Measurements from ENCODE around the gene SORCS3.

The SORCS3 gene

DNA sequence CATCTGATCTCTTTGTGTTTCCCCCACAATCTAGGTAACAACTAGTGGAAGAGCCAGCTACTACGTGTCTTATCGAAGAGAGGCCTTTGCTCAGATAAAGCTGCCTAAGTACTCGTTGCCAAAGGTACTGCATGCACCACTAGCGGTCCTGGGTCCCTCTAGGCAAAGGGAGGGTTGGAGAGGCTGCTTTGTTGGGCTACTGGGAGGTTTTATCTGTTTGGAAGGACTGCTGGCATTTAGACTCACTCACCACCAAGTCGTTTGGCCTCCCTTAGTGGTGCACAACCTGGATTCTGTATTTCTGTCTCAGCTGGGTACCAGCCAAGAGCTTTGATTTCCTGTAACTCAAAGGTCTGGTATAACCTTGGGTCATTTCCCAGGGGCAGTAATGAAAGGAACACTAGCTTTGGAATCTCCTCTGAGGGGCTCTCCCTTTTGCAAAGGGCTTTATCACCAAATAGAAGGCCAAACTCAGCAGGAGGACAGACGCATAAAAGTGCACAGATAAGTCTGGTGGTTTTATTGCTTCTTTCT is 498.3 kb downstream of the SORCS3 start:
- Histone ChIP-seq H3K9ac (no peak overlapping the region), H3K4me2 (no peak overlapping the region), H3K27ac (no peak overlapping the region), H3K4me3 (IDR thresholded peaks at IDR 0.05; ENCODE audit: insufficient read depth, low read depth, low read length) (no peak overlapping the region), H3K79me2 (ENCODE audit: insufficient read depth, low read depth) (no peaks in the 10 kb centered on the region), H4K20me1 (ENCODE audit: insufficient read depth) (no peaks in the 10 kb centered on the region), H3K4me1 (ENCODE audit: low read depth, poor library complexity, severe bottlenecking) (no peaks in the 10 kb centered on the region), H3K27me3 (ENCODE audit: insufficient read depth, low read depth) (no peaks in the 10 kb centered on the region), H2AFZ (ENCODE audit: low read depth) (no peak overlapping the region), H3K36me3 (ENCODE audit: insufficient read depth) (no peaks in the 10 kb centered on the region)
- TF ChIP-seq, protein P1, sequence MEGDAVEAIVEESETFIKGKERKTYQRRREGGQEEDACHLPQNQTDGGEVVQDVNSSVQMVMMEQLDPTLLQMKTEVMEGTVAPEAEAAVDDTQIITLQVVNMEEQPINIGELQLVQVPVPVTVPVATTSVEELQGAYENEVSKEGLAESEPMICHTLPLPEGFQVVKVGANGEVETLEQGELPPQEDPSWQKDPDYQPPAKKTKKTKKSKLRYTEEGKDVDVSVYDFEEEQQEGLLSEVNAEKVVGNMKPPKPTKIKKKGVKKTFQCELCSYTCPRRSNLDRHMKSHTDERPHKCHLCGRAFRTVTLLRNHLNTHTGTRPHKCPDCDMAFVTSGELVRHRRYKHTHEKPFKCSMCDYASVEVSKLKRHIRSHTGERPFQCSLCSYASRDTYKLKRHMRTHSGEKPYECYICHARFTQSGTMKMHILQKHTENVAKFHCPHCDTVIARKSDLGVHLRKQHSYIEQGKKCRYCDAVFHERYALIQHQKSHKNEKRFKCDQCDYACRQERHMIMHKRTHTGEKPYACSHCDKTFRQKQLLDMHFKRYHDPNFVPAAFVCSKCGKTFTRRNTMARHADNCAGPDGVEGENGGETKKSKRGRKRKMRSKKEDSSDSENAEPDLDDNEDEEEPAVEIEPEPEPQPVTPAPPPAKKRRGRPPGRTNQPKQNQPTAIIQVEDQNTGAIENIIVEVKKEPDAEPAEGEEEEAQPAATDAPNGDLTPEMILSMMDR (conservative IDR thresholded peaks at IDR 0.05; ENCODE audit: low read depth, low read length): no peak

DNA sequence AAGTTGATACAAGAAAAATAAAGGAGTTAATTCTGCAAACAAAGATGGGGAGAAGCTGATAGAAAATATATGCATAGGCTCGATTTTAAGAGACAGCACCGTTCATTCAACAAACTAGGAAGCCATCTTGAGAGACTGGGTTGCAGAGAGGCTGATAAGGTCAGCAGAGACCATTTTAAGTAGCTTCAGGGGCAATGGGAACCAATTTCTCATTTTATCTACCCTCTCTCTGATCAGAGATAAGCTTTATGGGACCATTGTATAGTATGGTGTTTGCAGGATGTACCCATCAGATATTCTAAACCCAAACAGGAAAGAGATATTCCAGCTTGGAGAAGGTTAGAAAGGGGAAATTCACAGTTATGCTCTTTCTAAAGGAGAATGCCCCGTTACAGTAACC is 499.5 kb downstream of the SORCS3 start:
- Histone ChIP-seq H3K4me2 (no peak overlapping the region), H3K27me3 (ENCODE audit: insufficient read depth, low read depth) (no peaks in the 10 kb centered on the region), H3K4me3 (IDR thresholded peaks at IDR 0.05; ENCODE audit: insufficient read depth, low read depth, low read length) (no peak overlapping the region), H2AFZ (ENCODE audit: low read depth) (no peak overlapping the region), H3K9ac (no peak overlapping the region), H3K36me3 (ENCODE audit: insufficient read depth) (no peaks in the 10 kb centered on the region), H3K27ac (no peak overlapping the region), H3K4me1 (ENCODE audit: low read depth, poor library complexity, severe bottlenecking) (no peaks in the 10 kb centered on the region), H4K20me1 (ENCODE audit: insufficient read depth) (no peaks in the 10 kb centered on the region), H3K79me2 (ENCODE audit: insufficient read depth, low read depth) (no peaks in the 10 kb centered on the region)
- TF ChIP-seq, protein P1 (conservative IDR thresholded peaks at IDR 0.05; ENCODE audit: low read depth, low read length): no peak

DNA sequence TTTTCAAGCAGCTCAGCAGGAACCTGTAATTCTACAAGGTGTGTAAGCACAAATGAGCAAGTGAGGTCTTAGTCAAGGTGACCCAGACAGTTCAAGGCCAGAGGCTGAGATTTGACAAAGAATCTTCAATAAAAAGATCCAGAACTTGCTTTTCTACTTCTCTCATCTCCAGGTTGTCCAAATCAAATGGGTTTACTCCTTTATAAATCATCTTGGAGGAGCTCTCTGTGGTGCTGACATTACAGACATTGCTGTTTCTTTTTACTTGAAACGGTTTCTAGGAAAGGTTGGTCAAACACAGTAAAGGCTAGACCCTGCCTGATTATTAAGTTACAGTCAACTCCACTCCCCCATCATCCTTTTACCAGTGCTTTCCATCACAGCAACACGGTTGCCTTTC is 504.6 kb downstream of the SORCS3 start:
- Histone ChIP-seq H3K27me3 (ENCODE audit: insufficient read depth, low read depth) (no peaks in the 10 kb centered on the region), H3K4me2 (no peak overlapping the region)

DNA sequence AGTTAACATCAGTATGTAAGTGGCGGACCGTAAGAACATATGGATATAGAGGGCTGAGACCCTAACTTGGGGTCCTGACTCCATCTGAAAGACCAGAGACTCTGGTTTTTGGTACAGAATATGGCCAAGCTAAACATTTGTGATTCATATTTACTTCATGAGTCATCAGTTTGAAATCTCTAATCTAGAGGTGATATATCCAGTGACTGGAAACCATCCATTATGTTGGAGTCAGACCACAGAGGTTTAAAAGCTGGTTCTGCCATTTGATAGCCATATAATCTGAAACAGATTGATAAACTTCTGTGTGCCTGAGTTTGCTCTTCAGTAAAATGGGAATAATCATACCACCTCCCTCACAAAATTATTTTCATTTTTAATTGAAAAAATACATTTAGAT is 505.3 kb downstream of the SORCS3 start:
- Histone ChIP-seq H3K27ac (no peak overlapping the region), H3K79me2 (ENCODE audit: insufficient read depth, low read depth) (no peaks in the 10 kb centered on the region), H2AFZ (ENCODE audit: low read depth) (no peak overlapping the region), H4K20me1 (ENCODE audit: insufficient read depth) (no peaks in the 10 kb centered on the region), H3K36me3 (ENCODE audit: insufficient read depth) (no peaks in the 10 kb centered on the region), H3K27me3 (ENCODE audit: insufficient read depth, low read depth) (no peaks in the 10 kb centered on the region), H3K4me2 (no peak overlapping the region), H3K4me3 (IDR thresholded peaks at IDR 0.05; ENCODE audit: insufficient read depth, low read depth, low read length) (no peak overlapping the region), H3K9ac (no peak overlapping the region), H3K4me1 (ENCODE audit: low read depth, poor library complexity, severe bottlenecking) (no peaks in the 10 kb centered on the region)
- TF ChIP-seq, protein P1 (conservative IDR thresholded peaks at IDR 0.05; ENCODE audit: low read depth, low read length): no peak

More for the DNA sequence above, 504.6 kb downstream of the SORCS3 start:
- Histone ChIP-seq H3K27ac (no peak overlapping the region), H3K36me3 (ENCODE audit: insufficient read depth) (no peaks in the 10 kb centered on the region), H3K9ac (no peak overlapping the region), H4K20me1 (ENCODE audit: insufficient read depth) (no peaks in the 10 kb centered on the region), H2AFZ (ENCODE audit: low read depth) (no peak overlapping the region), H3K79me2 (ENCODE audit: insufficient read depth, low read depth) (no peaks in the 10 kb centered on the region), H3K4me1 (ENCODE audit: low read depth, poor library complexity, severe bottlenecking) (no peaks in the 10 kb centered on the region), H3K4me3 (IDR thresholded peaks at IDR 0.05; ENCODE audit: insufficient read depth, low read depth, low read length) (no peak overlapping the region)
- TF ChIP-seq, protein P1 (conservative IDR thresholded peaks at IDR 0.05; ENCODE audit: low read depth, low read length): no peak
